CD4-positive, alpha-beta memory T cell (primary cell): ENCODE results near the gene FUT6. TPM values are rescaled to one million over a fixed set of nuclear protein-coding genes. Genes with fewer than 3 reads are reported as not detected.
A peak's percentile ranks its signal among the peaks of the same experiment; 100 is the strongest.

Experiments
- CTCF ChIA-PET: fragments of 350-600 bp; sonication (Branson Sonifier 250); formaldehyde crosslinking; loops from one replicate; lab custom pipeline; 2021; ENCODE audit warnings: inconsistent platforms; ENCODE audit not compliant: partially characterized antibody; lab: Charles Lee
- POLR2A ChIA-PET: fragments of 350-600 bp; sonication (Branson Sonifier 250); formaldehyde crosslinking; loops from one replicate; lab custom pipeline; 2021; ENCODE audit not compliant: partially characterized antibody; lab: Charles Lee
- DNase-seq, 5 donors: peaks; one replicate each; pipeline versions ENCODE4 v3.0.0 to v3.0.0-alpha.2; 2020 to 2022; ENCODE audit warnings: mixed read lengths in 1 of 5
- H3K27ac ChIP-seq: one replicate; pipeline ENCODE4 v1.7.0; 2013; ENCODE audit warnings: low read depth, low read length
- H3K27me3 ChIP-seq: 2 replicates; pipeline ENCODE4 v1.7.0; 2013; ENCODE audit warnings: mild to moderate bottlenecking, low read length, moderate library complexity; ENCODE audit not compliant: insufficient read depth
- H3K36me3 ChIP-seq: 2 replicates; pipeline ENCODE4 v1.7.0; 2013; ENCODE audit warnings: mild to moderate bottlenecking, low read length, moderate library complexity; ENCODE audit not compliant: insufficient read depth
- H3K4me1 ChIP-seq: 2 replicates; pipeline ENCODE4 v1.7.0; 2013; ENCODE audit warnings: mild to moderate bottlenecking, low read length, moderate library complexity; ENCODE audit not compliant: insufficient read depth
- H3K4me3 ChIP-seq, 2 donors: one replicate each; pipeline ENCODE4 v1.7.0; 2013; ENCODE audit warnings: low read length in 2 of 2, mild to moderate bottlenecking in 1 of 2
- H3K9me3 ChIP-seq, 2 donors: one replicate each; pipeline ENCODE4 v1.7.0; 2013; ENCODE audit warnings: low read length in 2 of 2, control low read depth in 1 of 2; ENCODE audit not compliant: control insufficient read depth in 1 of 2
- H3K27ac Mint-ChIP-seq, 7 donors: one replicate each; pipeline ENCODE4 v1.8.0; 2020 to 2021; ENCODE audit warnings: mixed read lengths in 7 of 7, mild to moderate bottlenecking in 6 of 7, inconsistent platforms in 3 of 7, moderate library complexity in 3 of 7
- H3K27me3 Mint-ChIP-seq, 2 donors: one replicate each; pipeline ENCODE4 v1.8.0; 2020 to 2021; ENCODE audit warnings: mixed read lengths in 2 of 2
- H3K36me3 Mint-ChIP-seq, 2 donors: one replicate each; pipeline ENCODE4 v1.8.0; 2020 to 2021; ENCODE audit warnings: mixed read lengths in 2 of 2, inconsistent platforms in 1 of 2, mild to moderate bottlenecking in 1 of 2
- H3K4me1 Mint-ChIP-seq, 4 donors: one replicate each; pipeline ENCODE4 v1.8.0; 2020 to 2021; ENCODE audit warnings: mixed read lengths in 4 of 4, mild to moderate bottlenecking in 1 of 4
- H3K4me3 Mint-ChIP-seq, 8 donors: one replicate each; pipeline ENCODE4 v1.8.0; 2020 to 2021; ENCODE audit warnings: mixed read lengths in 8 of 8, mild to moderate bottlenecking in 7 of 8, moderate library complexity in 6 of 8, inconsistent platforms in 3 of 8
- H3K9me3 Mint-ChIP-seq, 8 donors: one replicate each; pipeline ENCODE4 v1.8.0; 2020 to 2021; ENCODE audit warnings: mixed read lengths in 8 of 8, mild to moderate bottlenecking in 5 of 8, inconsistent platforms in 3 of 8, moderate library complexity in 1 of 8
- intact Hi-C: fragments of 100-400 bp; cut with micrococcal nuclease; formaldehyde crosslinking; loops from one replicate; pipeline ENCODE4 v1.15.1; 2023
- polyA plus RNA-seq, 2 donors: library from polyadenylated mRNA; unstranded; fragments of 300-500 nt; fragmentation: Illumina TruSeq; gene quantifications; one replicate each; pipeline ENCODE4 v1.2.3, GENCODE V29; 2021
- total RNA-seq, 2 experiments: library from RNA; stranded (reverse); gene quantifications; one replicate each; pipeline ENCODE4 v1.2.3, GENCODE V29; 2021

The FUT6 gene
- total and polyA plus RNA-seq, 4 experiments from 2014 or later: not detected

GRCh38 chr19:5803441-5803751 lies 36.1 kb downstream of the FUT6 start:
- intact Hi-C loops: no loop called here
- H3K4me3 Mint-ChIP-seq: peak overlapping the region; percentile 46 to 83 (median 72)
- Histone ChIP-seq H3K27me3 (no peaks in the 10 kb centered on the region), H3K36me3 (no peaks in the 10 kb centered on the region), H3K27ac (peak overlapping the region; percentile 19), H3K9me3 (no peaks in the 10 kb centered on the region), H3K4me1 (peaks cover 20% of the 10 kb centered on the region), H3K4me3 (peak overlapping the region in 1 of 2 donors; percentile 40)
- peak overlapping the region in 2 of 7 donors; percentile 36 to 87 for H3K27ac Mint-ChIP-seq
- H3K9me3 Mint-ChIP-seq: no peaks in the 10 kb centered on the region
- ChIA-PET CTCF (interaction anchor here (0.6 to 2.1 kb wide), 25 partner anchors 10 to 238 kb away, joined by 3 to 51 read pairs (median 5); partner anchors contain the start of genes CATSPERD, DUS3L, LONP1 and NDUFA11), POLR2A (interaction anchor here (1.1 to 1.9 kb wide), 8 partner anchors 10 to 219 kb away, joined by 3 to 20 read pairs (median 4); partner anchors contain the start of genes DUS3L, NDUFA11, RPL36 and VMAC)
- H3K36me3 Mint-ChIP-seq: no peaks in the 10 kb centered on the region
- peaks cover 6 to 30% (median 15%) of the 10 kb centered on the region in 4 donors for H3K4me1 Mint-ChIP-seq
- peaks cover 13 to 14% of the 10 kb centered on the region in 2 donors for H3K27me3 Mint-ChIP-seq
- no peak for DNase-seq

GRCh38 chr19:5801796-5802619 lies 37.5 kb downstream of the FUT6 start:
- Mint-ChIP-seq H3K36me3 (no peaks in the 10 kb centered on the region), H3K4me1 (peaks cover 6 to 27% (median 15%) of the 10 kb centered on the region in 4 donors), H3K27ac (peak overlapping the region in 1 of 7 donors; percentile 77), H3K4me3 (peak overlapping the region in 6 of 8 donors; percentile 6 to 64 (median 30)), H3K27me3 (peaks cover 11 to 14% of the 10 kb centered on the region in 2 donors), H3K9me3 (no peaks in the 10 kb centered on the region)
- no peak for DNase-seq
- Histone ChIP-seq H3K4me3 (no peak overlapping the region), H3K4me1 (peaks cover 20% of the 10 kb centered on the region), H3K9me3 (no peaks in the 10 kb centered on the region), H3K27ac (no peak overlapping the region), H3K27me3 (no peaks in the 10 kb centered on the region), H3K36me3 (no peaks in the 10 kb centered on the region)
- ChIA-PET CTCF (interaction anchor here (0.6 to 0.7 kb wide), 2 partner anchors 220 to 534 kb away, joined by 3 read pairs; no protein-coding TSS in a partner anchor), POLR2A (no interaction called here)
- intact Hi-C loops: no loop called here

- intact Hi-C loops: no loop called here
- peaks cover 10 to 14% of the 10 kb centered on the region in 2 donors for H3K27me3 Mint-ChIP-seq
Measured at GRCh38 chr19:5800361-5801270, 38.9 kb downstream of the FUT6 start.

GRCh38 chr19:5799247-5800241 lies 40.0 kb downstream of the FUT6 start:
- Mint-ChIP-seq H3K4me1 (peaks cover 6 to 21% (median 13%) of the 10 kb centered on the region in 4 donors), H3K4me3 (no peak overlapping the region), H3K27me3 (peaks cover 10 to 14% of the 10 kb centered on the region in 2 donors), H3K9me3 (no peaks in the 10 kb centered on the region), H3K27ac (no peak overlapping the region), H3K36me3 (no peaks in the 10 kb centered on the region)
- Histone ChIP-seq H3K27me3 (no peaks in the 10 kb centered on the region), H3K36me3 (no peaks in the 10 kb centered on the region), H3K4me1 (peaks cover 19% of the 10 kb centered on the region), H3K27ac (no peak overlapping the region), H3K4me3 (no peak overlapping the region), H3K9me3 (no peaks in the 10 kb centered on the region)
- POLR2A ChIA-PET: interaction anchor here (1.0 kb wide), 1 partner anchor 10 kb away, joined by 4 read pairs; no protein-coding TSS in a partner anchor
- CTCF ChIA-PET: no interaction called here
- DNase-seq: no peak
- intact Hi-C loops: loop anchor here (10.0 kb wide), 1 partner anchor 565 kb away; the partner anchor contains the start of gene CLPP

More at GRCh38 chr19:5800361-5801270, 38.9 kb downstream of the FUT6 start:
- no peak overlapping the region for H3K27ac ChIP-seq
- H3K36me3 Mint-ChIP-seq: no peaks in the 10 kb centered on the region
- H3K36me3 ChIP-seq: no peaks in the 10 kb centered on the region
- ChIA-PET CTCF (no interaction called here), POLR2A (interaction anchor here (1.0 kb wide), 1 partner anchor 11 kb away, joined by 4 read pairs; no protein-coding TSS in a partner anchor)
- H3K4me1 Mint-ChIP-seq: peaks cover 6 to 22% (median 15%) of the 10 kb centered on the region in 4 donors
- no peaks in the 10 kb centered on the region for H3K9me3 Mint-ChIP-seq
- no peaks in the 10 kb centered on the region for H3K27me3 ChIP-seq
- H3K4me3 ChIP-seq: no peak overlapping the region
- DNase-seq: no peak
- H3K27ac Mint-ChIP-seq: no peak overlapping the region
- no peaks in the 10 kb centered on the region for H3K9me3 ChIP-seq
- H3K4me1 ChIP-seq: peaks cover 20% of the 10 kb centered on the region
- H3K4me3 Mint-ChIP-seq: peak overlapping the region in 1 of 8 donors; percentile 23

GRCh38 chr19:5798244-5798643 lies 41.3 kb downstream of the FUT6 start:
- H3K27ac Mint-ChIP-seq: no peak overlapping the region
- Histone ChIP-seq H3K4me3 (no peak overlapping the region), H3K4me1 (peaks cover 6% of the 10 kb centered on the region), H3K36me3 (no peaks in the 10 kb centered on the region), H3K9me3 (no peaks in the 10 kb centered on the region), H3K27ac (no peak overlapping the region), H3K27me3 (no peaks in the 10 kb centered on the region)
- peaks cover 10 to 14% of the 10 kb centered on the region in 2 donors for H3K27me3 Mint-ChIP-seq
- H3K9me3 Mint-ChIP-seq: no peaks in the 10 kb centered on the region
- H3K4me3 Mint-ChIP-seq: no peak overlapping the region
- peaks cover 5 to 11% (median 5%) of the 10 kb centered on the region in 4 donors for H3K4me1 Mint-ChIP-seq
- H3K36me3 Mint-ChIP-seq: no peaks in the 10 kb centered on the region
- CTCF ChIA-PET: no interaction called here
- intact Hi-C loops: loop anchor here (10.0 kb wide), 1 partner anchor 567 kb away; the partner anchor contains the start of gene CLPP
- DNase-seq: no peak
- POLR2A ChIA-PET: no interaction called here

- POLR2A ChIA-PET: interaction anchor here (0.9 kb wide), 1 partner anchor 33 kb away, joined by 3 read pairs; no protein-coding TSS in a partner anchor
Measured at GRCh38 chr19:5795382-5795919, 44.1 kb downstream of the FUT6 start.

More at GRCh38 chr19:5795382-5795919, 44.1 kb downstream of the FUT6 start:
- H3K4me1 Mint-ChIP-seq: peaks cover 5 to 9% (median 7%) of the 10 kb centered on the region in 4 donors
- Histone ChIP-seq H3K9me3 (no peaks in the 10 kb centered on the region), H3K36me3 (no peaks in the 10 kb centered on the region), H3K27me3 (no peaks in the 10 kb centered on the region), H3K27ac (no peak overlapping the region), H3K4me3 (no peak overlapping the region), H3K4me1 (peaks cover 5% of the 10 kb centered on the region)
- H3K27me3 Mint-ChIP-seq: peaks cover 6 to 7% of the 10 kb centered on the region in 2 donors
- intact Hi-C loops: loop anchor here (10.0 kb wide), 1 partner anchor 569 kb away; the partner anchor contains the start of gene CLPP
- H3K36me3 Mint-ChIP-seq: peaks cover 1 to 7% of the 10 kb centered on the region in 2 donors
- CTCF ChIA-PET: interaction anchor here (1.6 to 6.2 kb wide), 2 partner anchors 8 to 227 kb away, joined by 9 to 43 read pairs; partner anchors contain the start of gene NRTN
- peaks cover 0 to 4% (median 0%) of the 10 kb centered on the region in 8 donors for H3K9me3 Mint-ChIP-seq
- no peak overlapping the region for H3K4me3 Mint-ChIP-seq
- no peak for DNase-seq
- no peak overlapping the region for H3K27ac Mint-ChIP-seq
